ENCODE measurements around the gene UGT1A7.

The UGT1A7 gene

DNA sequence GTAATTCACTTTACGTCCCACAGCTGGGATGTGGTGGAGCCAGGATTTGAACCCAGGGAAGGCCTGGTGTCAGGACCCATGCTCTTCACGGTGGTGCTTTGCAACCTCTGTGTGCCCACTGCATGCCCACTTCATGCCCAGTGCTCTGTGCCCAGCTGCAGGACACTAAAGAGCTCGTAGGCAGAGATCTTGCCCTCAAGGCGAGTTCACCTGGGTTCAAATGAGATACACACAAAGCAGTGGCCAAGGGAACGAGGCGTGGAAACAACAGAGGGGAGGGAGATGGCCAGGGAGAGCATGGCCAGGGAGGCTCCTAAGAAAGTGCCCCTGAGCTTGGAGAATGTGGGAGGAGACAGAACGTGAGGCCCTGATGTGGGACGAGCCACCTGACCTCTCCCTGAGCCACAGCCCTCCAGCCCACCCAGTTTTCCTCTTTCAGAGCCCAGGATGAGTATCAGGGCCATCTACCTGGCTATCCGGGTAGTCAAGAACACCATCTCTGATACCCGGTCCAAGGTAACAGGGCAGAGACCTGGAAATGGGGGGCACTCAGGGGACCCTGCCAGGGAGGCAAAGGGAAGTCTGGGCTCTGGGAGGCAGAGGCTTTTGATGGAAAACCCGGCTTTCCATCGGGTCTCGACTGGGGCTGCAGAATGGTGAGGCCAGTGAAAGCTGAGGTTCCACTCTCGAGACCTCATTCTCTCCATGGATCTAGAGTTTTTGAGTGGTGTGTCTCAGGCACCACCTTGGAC is 116.8 kb downstream of the UGT1A7 start:
- DNase-seq: no peak

- DNase-seq: no peak
Observed at GRCh38 chr2:233799087-233799665, 117.5 kb downstream of the UGT1A7 start.

DNA sequence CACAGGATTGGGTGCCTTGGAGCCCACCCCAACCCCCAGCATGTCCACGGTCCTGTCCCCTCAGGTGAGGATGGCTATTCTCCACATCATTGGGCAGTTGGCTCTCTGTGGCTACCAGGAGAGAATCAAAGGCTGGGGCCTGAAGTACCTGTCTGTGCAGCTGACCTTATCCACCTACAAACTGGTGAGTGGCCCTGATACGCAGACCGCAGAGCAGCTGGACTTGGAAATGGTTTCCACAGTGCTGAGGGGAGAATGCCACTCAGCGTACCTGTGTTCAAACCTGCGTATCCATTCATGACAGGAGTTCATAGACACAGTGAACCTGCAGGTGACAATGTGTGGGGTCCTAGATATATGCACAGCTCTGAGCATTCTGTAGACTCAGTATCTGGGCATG is 118.0 kb downstream of the UGT1A7 start:
- DNase-seq: no peak

DNA sequence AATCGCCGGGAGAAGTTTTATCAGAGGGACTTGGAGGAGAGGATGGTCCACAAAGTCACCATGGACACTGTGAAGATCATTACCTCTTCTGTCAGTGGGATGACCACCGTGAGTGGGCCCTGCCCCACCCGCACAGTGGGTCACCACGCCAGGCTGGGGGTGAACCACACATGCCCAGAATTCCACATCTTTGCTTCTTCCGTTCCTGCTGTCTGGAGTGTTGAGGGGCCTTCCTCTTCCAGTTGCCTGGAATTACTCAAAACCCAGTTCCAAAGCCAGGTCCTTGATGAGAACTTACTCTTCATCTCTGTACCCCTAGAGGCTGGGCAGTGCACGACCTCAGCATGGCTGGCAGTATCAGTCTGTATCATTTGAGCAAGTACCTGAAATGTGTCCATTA is 118.5 kb downstream of the UGT1A7 start:
- no peak for DNase-seq

DNA sequence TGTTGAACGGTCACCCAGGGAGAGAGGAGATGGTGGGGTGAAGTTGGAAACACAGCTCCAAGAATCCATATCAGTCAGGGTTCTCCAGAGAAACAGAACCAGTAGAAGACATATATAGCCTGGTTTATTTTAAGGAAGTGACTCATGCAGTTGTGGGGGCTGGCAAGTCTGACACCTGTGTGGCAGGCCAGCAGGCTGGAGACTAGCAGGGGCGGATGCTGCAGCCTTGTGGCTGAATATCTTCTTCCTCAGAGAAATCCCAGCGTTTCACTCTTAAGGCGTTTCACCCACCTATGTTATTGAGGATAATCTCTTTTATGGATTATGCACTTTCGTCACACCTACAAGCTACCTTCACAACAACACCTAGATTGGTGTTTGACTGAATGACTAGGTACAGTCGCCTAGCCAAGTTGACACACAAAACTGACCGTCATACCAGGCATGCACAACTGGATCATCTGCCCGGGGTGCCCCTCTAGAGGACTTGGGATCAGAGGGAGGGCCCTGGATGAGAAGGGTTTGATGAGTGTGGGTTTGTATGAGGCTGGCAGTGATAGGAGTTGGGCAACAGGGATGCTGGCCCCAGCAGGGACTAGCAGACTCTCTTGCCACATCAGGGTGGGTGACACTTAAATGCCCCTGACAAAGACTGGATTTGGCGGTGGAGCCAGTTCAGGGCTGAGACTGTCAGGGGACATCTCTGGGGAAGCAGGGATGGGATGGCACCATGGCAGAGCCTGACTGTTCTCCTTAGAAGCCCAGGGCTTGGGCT is 119.8 kb downstream of the UGT1A7 start:
- peak in 14 of 58 donors; percentile 2 to 39 (median 11) for DNase-seq

DNA sequence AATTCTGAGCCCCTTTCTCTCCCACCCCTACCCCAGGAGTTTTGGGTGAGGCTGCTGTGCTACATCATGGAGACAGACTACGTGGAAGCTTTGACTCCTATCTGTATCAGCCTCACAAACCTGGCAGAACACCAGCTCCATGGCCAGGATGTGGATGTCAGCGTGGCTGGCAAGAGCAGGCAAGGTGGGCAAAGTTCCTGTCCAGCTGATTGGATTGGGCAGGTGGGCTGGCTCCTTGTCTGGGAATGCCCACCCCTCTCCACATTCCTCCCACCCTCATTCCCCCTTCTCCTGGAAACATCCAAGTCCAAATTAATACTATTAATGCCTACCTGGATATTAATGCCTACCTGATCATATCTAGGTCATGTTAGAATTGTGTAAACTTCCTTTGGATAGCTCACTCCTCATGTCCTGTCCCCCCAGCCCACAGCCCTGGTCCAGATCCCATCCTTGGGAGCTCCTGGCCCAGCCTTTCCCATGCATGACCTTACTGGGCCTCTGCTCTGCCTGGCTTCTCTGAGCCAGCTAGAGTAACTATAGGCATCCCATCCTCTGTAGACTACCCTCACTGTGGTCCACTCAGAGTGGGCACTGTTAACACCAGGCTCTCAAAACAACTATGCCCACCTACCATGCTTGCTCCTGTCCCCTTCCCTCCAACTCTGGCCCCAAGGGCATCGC is 120.6 kb downstream of the UGT1A7 start:
- DNase-seq: no peak

DNA sequence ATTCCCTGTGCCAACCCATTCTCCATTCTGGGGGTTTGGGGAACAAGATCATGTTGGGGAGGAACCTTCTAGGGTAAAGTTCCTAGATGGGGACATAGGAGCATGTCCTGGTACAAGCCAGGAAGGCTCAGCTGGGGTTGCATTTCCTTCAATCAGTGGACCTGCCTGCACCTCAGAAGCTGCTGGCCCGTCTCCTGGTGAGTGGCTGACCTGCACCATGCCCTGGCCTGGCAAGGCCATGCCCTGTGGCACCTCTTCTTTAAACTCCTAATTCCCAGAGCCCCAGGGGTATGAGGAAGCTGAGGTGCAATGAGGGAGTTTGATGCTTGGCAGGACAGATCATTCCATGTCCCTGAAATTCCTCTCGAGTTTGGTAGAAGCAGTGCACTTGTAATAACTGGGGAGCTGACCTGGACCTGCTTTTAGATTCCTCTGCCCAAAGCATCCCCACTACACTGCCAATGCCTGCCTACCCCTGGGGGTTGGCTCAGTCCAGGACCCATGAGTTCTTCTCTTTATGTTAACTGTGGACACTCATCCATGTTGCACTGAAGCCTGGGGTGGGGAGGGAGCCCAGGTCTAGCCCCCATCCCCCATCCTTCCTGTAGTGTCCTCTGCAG is 121.7 kb downstream of the UGT1A7 start:
- no peak for DNase-seq

GRCh38 chr2:233803994-233804393 is 122.3 kb downstream of the UGT1A7 start:
- DNase-seq: no peak

DNA sequence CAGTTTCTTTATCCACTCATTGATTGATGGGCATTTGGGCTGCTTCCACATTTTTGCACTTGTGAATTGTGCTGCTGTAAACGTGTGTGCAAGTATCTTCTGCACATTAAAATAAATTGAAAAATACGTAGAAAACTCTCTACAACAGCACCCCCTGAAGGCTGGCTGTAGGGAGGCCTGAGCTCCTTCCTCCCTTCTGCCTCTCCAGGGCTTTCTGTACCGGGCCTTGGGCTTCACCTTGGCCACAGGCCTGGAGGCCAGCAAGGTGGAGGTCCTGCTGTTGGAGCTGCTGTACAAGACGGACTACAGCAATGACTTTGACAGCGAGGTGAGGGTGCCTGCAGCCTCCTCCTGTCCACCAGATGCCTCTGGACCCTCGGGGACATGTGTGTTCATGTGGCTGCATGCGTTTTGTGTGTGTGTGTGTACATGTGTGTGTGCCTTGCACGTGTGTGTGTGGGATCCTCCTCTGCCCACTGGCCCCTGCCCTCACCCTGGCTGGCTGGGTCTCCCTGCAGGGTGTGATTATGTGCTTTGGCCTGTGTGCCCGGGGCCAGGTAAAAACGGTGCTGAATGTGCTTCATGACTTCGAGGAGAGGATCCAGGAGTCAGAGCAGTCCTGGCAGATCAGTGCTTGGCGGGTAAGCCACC is 125.6 kb downstream of the UGT1A7 start:
- DNase-seq: no peak

DNA sequence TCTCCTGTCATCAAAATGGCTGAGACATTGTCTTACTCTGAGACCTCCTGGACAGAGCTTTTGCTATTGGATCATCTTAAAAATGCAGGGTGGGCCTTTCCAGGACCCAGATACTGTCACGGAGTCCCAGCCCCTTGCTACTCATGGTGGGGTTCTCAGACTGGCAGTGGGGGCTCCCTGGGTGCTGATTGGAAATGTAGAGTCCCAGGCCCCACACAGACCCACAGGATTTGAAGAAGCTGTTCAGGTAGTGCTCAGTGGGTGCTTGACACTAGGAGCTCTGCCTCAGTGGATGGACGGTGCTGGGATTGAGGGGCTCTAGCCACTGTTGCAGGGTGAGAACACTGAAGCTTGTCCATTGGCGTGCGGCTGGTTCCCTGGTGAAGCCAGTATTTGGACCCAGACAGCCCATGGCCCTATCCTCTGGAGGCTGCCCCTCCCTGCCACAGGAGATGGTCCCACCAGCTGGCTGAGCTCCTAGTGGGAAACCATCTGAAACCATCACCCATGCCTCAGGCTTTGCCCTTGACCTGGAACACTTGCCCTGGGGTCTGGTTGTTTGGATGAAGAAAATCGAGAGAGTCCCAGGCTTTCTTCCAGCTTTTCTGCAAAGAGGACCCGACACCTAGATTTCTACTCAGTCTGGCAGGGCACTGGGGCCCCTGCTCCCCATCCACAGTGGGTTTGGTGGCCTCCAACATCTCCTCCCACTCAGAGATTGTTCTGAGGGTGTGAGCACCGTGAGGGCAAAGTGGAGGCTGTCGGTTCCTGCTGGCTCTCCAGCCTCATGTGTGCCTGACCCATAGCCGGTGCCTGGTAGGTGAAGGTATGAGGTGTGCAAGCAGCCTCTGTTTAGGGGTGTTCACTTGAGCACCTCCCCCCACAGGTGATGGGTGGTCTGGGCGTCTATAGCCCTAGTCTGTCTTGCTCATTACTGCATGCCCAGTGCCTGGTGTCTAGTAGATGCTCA is 126.5 kb downstream of the UGT1A7 start:
- no peak for DNase-seq

DNA sequence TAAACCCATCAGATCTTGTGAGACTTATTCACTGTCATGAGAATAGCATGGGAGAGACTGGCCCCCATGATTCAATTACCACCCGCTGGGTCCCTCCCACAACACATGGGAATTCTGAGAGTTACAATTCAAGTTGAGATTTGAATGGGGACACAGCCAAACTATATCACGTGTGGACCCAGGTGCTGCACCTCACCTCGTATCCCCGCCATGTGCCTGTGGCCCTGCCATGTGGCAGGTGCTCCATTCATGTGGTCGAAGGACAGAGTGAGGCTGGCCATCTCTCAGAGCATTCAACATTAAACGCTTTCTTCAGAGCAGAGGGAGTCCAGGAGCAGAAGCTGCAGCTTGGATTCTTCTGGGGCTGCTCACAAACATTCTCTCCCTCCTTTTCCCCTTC is 128.7 kb downstream of the UGT1A7 start:
- DNase-seq: no peak

- DNase-seq: no peak
Observed at GRCh38 chr2:233811087-233811486, 129.4 kb downstream of the UGT1A7 start.

DNA sequence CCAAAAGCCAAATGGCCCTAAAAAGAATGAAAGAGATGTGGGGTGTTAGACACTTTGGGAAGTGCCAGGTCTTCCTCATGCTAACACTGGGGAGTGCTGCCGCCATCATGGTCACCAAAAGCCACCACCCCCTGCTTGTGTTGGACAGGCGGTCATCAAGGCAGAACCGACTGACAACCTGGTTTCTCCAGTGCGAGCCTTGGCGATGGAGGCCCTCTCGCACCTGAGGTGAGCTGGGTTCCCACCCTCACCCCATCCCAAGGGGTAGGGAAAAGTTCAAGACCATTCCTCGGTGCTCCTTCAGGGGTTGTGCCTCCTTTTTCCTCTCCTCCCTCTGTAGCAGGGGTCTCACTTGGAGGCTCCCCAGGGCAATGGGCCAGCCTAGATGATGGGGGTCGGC is 130.0 kb downstream of the UGT1A7 start:
- no peak for DNase-seq

GRCh38 chr2:233813236-233814055 is 131.7 kb downstream of the UGT1A7 start:
- no peak for DNase-seq

GRCh38 chr2:233814056-233814835 is 132.5 kb downstream of the UGT1A7 start:
- no peak for DNase-seq

- no peak for DNase-seq
Observed at GRCh38 chr2:233815861-233816260, 134.2 kb downstream of the UGT1A7 start.

DNA sequence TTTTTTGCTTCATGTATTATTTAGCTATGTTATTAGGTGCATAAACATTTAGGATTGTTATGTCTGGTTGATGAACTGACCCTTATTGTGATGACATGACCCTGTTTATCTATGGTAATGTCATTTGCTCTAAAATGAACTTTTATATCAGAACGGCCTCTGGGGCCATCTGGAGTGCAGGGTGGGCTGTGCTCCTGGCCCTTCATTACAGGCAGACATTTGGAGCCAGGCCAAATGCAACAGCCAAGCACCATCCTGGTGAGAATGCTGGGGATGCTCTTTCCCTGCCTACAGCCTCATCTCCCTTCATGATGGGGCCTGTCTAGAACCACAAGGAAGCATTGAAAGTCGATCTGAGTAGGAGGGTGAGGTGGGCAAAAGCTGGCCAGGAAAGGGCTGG is 134.6 kb downstream of the UGT1A7 start:
- DNase-seq: no peak

GRCh38 chr2:233816771-233817170 is 135.1 kb downstream of the UGT1A7 start:
- DNase-seq: no peak

Measured in anterior cingulate cortex (tissue), 58 donors.